WI38 (cell line): ENCODE results near the gene TMEM150B.

Experiments used
- H3K4me3 ChIP-seq: 2 replicates; pipeline ENCODE4 v1.5.1; 2011; ENCODE audit warnings: low read depth, mild to moderate bottlenecking, control low read depth, low read length
- CTCF ChIP-seq: IDR thresholded peaks from 2 replicates; pipeline ENCODE4 v1.5.1; 2012; ENCODE audit warnings: low read depth, mild to moderate bottlenecking, control low read depth, low read length

TMEM150B gene

DNA sequence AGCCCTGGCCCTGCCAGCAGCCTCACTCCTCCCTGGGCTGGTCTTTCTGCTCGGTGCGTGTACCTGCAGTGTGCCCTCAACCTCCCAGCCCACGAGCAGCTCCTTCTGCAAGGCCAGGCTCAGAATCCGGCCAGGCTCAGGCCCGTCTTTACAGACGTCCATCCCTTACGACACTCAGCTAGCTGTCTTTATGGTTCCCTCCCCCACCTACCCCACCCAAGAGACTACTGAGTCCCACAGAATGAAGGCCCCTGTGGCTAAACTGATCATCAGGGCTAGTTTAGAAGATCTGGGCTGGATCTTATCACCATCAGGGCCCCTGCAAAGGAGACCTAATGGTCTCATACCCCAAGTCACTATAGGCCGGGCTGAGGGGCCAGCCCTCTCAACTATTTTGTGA, 10.7 kb downstream of the TMEM150B start:
- TF ChIP-seq CTCF: no peak
- no peak overlapping the region for H3K4me3 ChIP-seq

DNA sequence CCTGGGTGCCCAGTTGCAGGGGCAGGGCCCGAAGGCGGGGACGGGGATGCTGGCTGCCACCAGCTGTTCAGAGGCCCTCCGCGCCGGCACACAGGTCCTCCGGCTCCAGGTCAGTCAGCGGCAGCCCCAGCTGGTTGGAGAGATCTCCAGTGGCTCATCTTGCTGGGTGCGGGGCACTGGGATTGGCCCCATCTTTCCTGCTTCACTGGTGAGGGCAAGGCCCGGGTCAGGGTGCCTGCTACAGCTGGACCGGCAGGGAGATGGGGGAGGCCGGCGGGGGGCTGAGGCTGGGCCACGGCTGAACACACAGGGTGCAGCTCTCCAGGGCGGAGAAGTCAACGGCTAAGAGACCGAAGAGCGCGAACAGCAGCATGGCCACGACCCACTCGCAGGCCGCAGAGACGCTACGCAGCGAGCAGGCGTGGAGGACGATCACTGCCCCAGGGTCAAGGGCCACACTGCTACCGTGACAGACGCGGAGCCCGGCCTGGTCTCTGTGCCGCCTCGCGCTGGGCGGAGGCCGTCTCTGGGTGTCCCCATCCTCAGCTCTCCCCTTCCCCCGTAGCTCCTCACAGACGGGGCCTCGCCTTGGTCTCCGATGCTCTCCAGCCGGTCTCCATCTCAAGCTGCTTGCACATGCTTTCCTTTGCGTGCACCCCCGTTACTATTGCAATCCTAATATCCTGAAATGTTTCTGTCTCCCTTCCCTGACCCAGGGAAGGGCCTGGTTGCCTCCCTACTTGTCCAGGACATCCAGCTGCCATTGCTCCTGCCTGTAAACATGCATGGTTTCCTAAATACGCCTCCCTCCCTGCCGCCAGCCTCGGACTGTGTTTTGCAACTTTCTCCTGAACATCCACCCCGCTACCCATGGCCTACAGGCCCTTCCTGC, 12.3 kb downstream of the TMEM150B start:
- no peak for TF ChIP-seq CTCF

GRCh38 chr19:55311797-55312196, 13.3 kb downstream of the TMEM150B start:
- no peak for TF ChIP-seq CTCF
- no peak overlapping the region for H3K4me3 ChIP-seq

More for the DNA sequence above, 12.3 kb downstream of the TMEM150B start:
- no peak overlapping the region for H3K4me3 ChIP-seq

GRCh38 chr19:55311397-55311796, 13.7 kb downstream of the TMEM150B start:
- H3K4me3 ChIP-seq: no peak overlapping the region
- no peak for TF ChIP-seq CTCF

DNA sequence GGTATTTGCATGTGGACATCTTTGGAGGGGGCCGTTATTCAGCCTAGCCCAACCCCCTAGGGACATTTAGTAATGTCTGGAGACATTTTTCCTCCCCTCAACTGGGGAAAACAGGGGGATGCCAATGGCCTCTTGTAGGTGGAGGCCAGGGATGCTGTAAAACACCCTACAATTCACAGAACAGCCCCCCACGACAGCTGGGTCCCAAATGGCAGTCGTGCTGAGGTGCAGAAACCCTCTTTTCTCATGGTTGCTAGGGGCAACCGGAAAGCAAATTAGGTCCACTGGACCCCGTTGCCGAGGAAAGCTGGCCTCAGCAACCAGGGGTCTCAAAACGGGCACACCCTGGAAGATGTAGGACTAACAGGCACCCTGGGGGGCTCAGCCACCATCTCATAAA, 14.6 kb downstream of the TMEM150B start:
- no peak overlapping the region for H3K4me3 ChIP-seq
- no peak for TF ChIP-seq CTCF

- no peak overlapping the region for H3K4me3 ChIP-seq
- TF ChIP-seq CTCF: no peak
These were observed 15.7 kb downstream of the TMEM150B start for GRCh38 chr19:55309448-55309847.

DNA sequence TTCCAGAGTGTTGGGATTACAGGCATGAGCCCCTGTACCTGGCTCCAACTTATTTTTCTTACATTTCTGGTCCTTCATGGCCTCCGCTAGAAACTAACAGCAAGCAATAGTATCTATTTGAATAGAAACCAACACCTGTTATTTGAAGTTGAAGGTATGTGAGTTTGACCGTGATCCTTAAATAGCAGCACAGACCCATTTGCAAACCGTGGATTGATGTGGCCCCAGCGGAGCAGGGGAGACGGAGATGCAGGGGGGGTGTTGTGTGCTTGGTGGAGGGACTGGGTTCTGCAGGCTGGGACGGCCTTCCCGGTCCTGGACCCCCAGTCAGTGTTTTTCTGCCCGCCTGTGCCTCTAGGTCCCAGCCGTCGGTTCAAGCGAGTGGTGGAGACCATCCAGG, 16.9 kb downstream of the TMEM150B start:
- no peak overlapping the region for H3K4me3 ChIP-seq

More for the DNA sequence above, 16.9 kb downstream of the TMEM150B start:
- no peak for TF ChIP-seq CTCF
